Measurements from ENCODE around the gene RGSL1.
A peak's percentile ranks its signal among the peaks of the same experiment; 100 is the strongest.

GRCh38 chr1:182588500-182589396 lies 138.8 kb downstream of the RGSL1 start, which contains the start of gene RNASEL:
- TF ChIP-seq, protein P1, sequence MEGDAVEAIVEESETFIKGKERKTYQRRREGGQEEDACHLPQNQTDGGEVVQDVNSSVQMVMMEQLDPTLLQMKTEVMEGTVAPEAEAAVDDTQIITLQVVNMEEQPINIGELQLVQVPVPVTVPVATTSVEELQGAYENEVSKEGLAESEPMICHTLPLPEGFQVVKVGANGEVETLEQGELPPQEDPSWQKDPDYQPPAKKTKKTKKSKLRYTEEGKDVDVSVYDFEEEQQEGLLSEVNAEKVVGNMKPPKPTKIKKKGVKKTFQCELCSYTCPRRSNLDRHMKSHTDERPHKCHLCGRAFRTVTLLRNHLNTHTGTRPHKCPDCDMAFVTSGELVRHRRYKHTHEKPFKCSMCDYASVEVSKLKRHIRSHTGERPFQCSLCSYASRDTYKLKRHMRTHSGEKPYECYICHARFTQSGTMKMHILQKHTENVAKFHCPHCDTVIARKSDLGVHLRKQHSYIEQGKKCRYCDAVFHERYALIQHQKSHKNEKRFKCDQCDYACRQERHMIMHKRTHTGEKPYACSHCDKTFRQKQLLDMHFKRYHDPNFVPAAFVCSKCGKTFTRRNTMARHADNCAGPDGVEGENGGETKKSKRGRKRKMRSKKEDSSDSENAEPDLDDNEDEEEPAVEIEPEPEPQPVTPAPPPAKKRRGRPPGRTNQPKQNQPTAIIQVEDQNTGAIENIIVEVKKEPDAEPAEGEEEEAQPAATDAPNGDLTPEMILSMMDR (IDR thresholded peaks at IDR 0.05 in 8 of 11, conservative IDR thresholded peaks at IDR 0.05 in 3 of 11): no peak
- TF ChIP-seq POLR2AphosphoS5 (IDR thresholded peaks at IDR 0.05): peak; percentile 47 to 87 (median 83)

All from spleen (tissue), 7 donors.